Astrocyte (in vitro differentiated cells and primary cell): ENCODE measurements around the gene NSL1.

ENCODE experiments used
- CTCF ChIP-seq: IDR thresholded peaks from 2 replicates; pipeline ENCODE4 v1.5.1; 2011; ENCODE audit warnings: low read depth, mild to moderate bottlenecking, inconsistent platforms, low read length, moderate library complexity; ENCODE audit not compliant: insufficient read depth
- EZH2 ChIP-seq: IDR thresholded peaks from 2 replicates; pipeline ENCODE4 v1.6.1; 2012; ENCODE audit warnings: mild to moderate bottlenecking, low read length, inconsistent platforms; ENCODE audit not compliant: insufficient read depth

GRCh38 chr1:212759683-212760082 lies 31.9 kb downstream of the NSL1 start:
- TF ChIP-seq CTCF, result no peak
- no peak for TF ChIP-seq EZH2
